Keratinocyte (primary cell): ENCODE measurements around the gene WDR7. TPM values are rescaled to one million over a fixed set of nuclear protein-coding genes. Genes with fewer than 3 reads are reported as not detected.

Experiments
- DNase-seq: peaks from one replicate; pipeline ENCODE4 v3.0.0-alpha.2; 2011; ENCODE audit warnings: low read depth, missing footprints, low spot score
- FAIRE-seq: peaks from 2 replicates; lab custom pipeline; 2011; peaks lifted over from hg19 to GRCh38; lab: Jason Lieb, UNC
- H2AFZ ChIP-seq: 2 replicates; pipeline ENCODE4 v1.6.0; 2012; ENCODE audit warnings: low read length, control low read depth, inconsistent platforms; ENCODE audit not compliant: control insufficient read depth
- H3K27ac ChIP-seq: 2 replicates; pipeline ENCODE4 v1.5.1; 2011; ENCODE audit warnings: low read length; ENCODE audit not compliant: control insufficient read depth, insufficient read depth
- H3K27me3 ChIP-seq: 3 replicates; pipeline ENCODE4 v1.6.0; 2011; ENCODE audit warnings: low read length; ENCODE audit not compliant: control insufficient read depth, insufficient read depth; ENCODE audit errors: extremely low read depth
- H3K36me3 ChIP-seq, 2 experiments: 2 replicates in 1 of 2; 3 replicates in 1 of 2; pipeline ENCODE4 v1.5.1; 2011; ENCODE audit warnings: low read length in 2 of 2, mild to moderate bottlenecking in 1 of 2; ENCODE audit not compliant: control insufficient read depth in 2 of 2, insufficient read depth in 2 of 2; ENCODE audit errors: extremely low read depth in 1 of 2
- H3K4me1 ChIP-seq: 3 replicates; pipeline ENCODE4 v1.5.1; 2011; ENCODE audit warnings: low read length; ENCODE audit not compliant: control insufficient read depth, insufficient read depth; ENCODE audit errors: extremely low read depth
- H3K4me2 ChIP-seq: 3 replicates; pipeline ENCODE4 v1.6.0; 2011; ENCODE audit warnings: low read depth, low read length; ENCODE audit not compliant: control insufficient read depth, insufficient read depth; ENCODE audit errors: extremely low read depth
- H3K4me3 ChIP-seq, 3 experiments: fragments of 200-600 bp in 1 of 3; sonication (generic) in 1 of 3; 2 replicates in 2 of 3; 3 replicates in 1 of 3; pipeline ENCODE4 v1.5.1; 2011 to 2016; ENCODE audit warnings: low read length in 3 of 3, mild to moderate bottlenecking in 3 of 3, control low read depth in 2 of 3, inconsistent platforms in 1 of 3, low read depth in 1 of 3, mixed read lengths in 1 of 3, mixed run types in 1 of 3, moderate library complexity in 1 of 3; ENCODE audit not compliant: control insufficient read depth in 2 of 3, insufficient read depth in 2 of 3; ENCODE audit errors: extremely low read depth in 1 of 3
- H3K79me2 ChIP-seq: 2 replicates; pipeline ENCODE4 v1.6.0; 2012; ENCODE audit warnings: low read length; ENCODE audit not compliant: control insufficient read depth, insufficient read depth
- H3K9ac ChIP-seq: 3 replicates; pipeline ENCODE4 v1.6.0; 2011; ENCODE audit warnings: low read length; ENCODE audit not compliant: control insufficient read depth, insufficient read depth; ENCODE audit errors: extremely low read depth
- H3K9me1 ChIP-seq: 3 replicates; pipeline ENCODE4 v1.6.0; 2011; ENCODE audit warnings: low read length; ENCODE audit not compliant: control insufficient read depth, insufficient read depth; ENCODE audit errors: extremely low read depth
- H3K9me3 ChIP-seq: 2 replicates; pipeline ENCODE4 v1.5.1; 2012; ENCODE audit warnings: low read depth, low read length; ENCODE audit not compliant: control insufficient read depth
- H4K20me1 ChIP-seq: 3 replicates; pipeline ENCODE4 v1.6.0; 2011; ENCODE audit warnings: low read length; ENCODE audit not compliant: control insufficient read depth, insufficient read depth; ENCODE audit errors: extremely low read depth
- CTCF ChIP-seq, 3 experiments: IDR thresholded peaks in 1 of 3; conservative IDR thresholded peaks in 1 of 3; optimal IDR thresholded peaks in 1 of 3; 2 replicates in 2 of 3; 3 replicates in 1 of 3; pipeline versions ENCODE3 to v1.5.1; 2011; ENCODE audit warnings: low read length in 3 of 3, mild to moderate bottlenecking in 3 of 3, moderate library complexity in 2 of 3, control low read depth in 1 of 3, inconsistent platforms in 1 of 3; ENCODE audit not compliant: insufficient read depth in 2 of 3; ENCODE audit errors: extremely low read depth in 1 of 3
- EZH2 ChIP-seq: IDR thresholded peaks from one replicate; pipeline ENCODE4 v1.6.1; 2012; ENCODE audit warnings: inconsistent platforms, mild to moderate bottlenecking, low read length, moderate library complexity
- dilution Hi-C: fragments of 300-500 bp; cut with MboI; formaldehyde crosslinking; loops from one replicate; pipeline ENCODE4 v1.7.0; 2020; ENCODE audit warnings: low sequenced_read_pairs; ENCODE audit not compliant: extremely low pct_ligation_motif_present
- polyA plus RNA-seq, 5 experiments: library from polyadenylated mRNA; depleted of rRNA in 3 of 5; stranded (reverse) in 3 of 5; stranded (forward) in 1 of 5; unstranded in 1 of 5; fragments of >200 nt; gene quantifications; 1 replicate in 1 of 5; 2 replicates in 3 of 5; 3 replicates in 1 of 5; pipeline versions ENCODE4 v1.2.1 to v1.2.3, GENCODE V29; 2011 to 2012; ENCODE audit warnings: missing spikeins in 2 of 5, low read depth in 1 of 5, low replicate concordance in 1 of 5

The WDR7 gene
- polyA plus RNA-seq, 1 donor (not counting 4 experiments of a cell fraction or from before 2014, with no cell fraction given), result 6.9 TPM

GRCh38 chr18:56647071-56647470 lies 4.1 kb upstream of the WDR7 start:
- Histone ChIP-seq H3K4me2 (no peak overlapping the region), H3K9me1 (no peaks in the 10 kb centered on the region), H2AFZ (no peak overlapping the region), H3K9ac (no peak overlapping the region), H3K27me3 (no peaks in the 10 kb centered on the region), H3K79me2 (peaks cover 7% of the 10 kb centered on the region), H3K4me3 (no peak overlapping the region), H3K9me3 (no peaks in the 10 kb centered on the region), H4K20me1 (no peaks in the 10 kb centered on the region), H3K36me3 (no peaks in the 10 kb centered on the region), H3K27ac (no peak overlapping the region), H3K4me1 (peaks cover 10% of the 10 kb centered on the region)
- dilution Hi-C loops, result no loop called here
- FAIRE-seq (no peak), DNase-seq (no peak)
- TF ChIP-seq EZH2 (no peak), CTCF (optimal IDR thresholded peaks at IDR 0.05 in 1 of 3, IDR thresholded peaks at IDR 0.05 in 1 of 3, conservative IDR thresholded peaks at IDR 0.05 in 1 of 3; ENCODE audit: extremely low read depth in 1 of 3, insufficient read depth in 2 of 3, low read length in 3 of 3) (no peak)

- Histone ChIP-seq H3K9ac (no peak overlapping the region), H3K27me3 (no peaks in the 10 kb centered on the region), H3K4me3 (no peak overlapping the region), H4K20me1 (no peaks in the 10 kb centered on the region), H3K9me1 (no peaks in the 10 kb centered on the region), H2AFZ (no peak overlapping the region), H3K4me2 (no peak overlapping the region), H3K36me3 (no peaks in the 10 kb centered on the region), H3K9me3 (no peaks in the 10 kb centered on the region), H3K79me2 (peaks cover 12% of the 10 kb centered on the region), H3K4me1 (peaks cover 11% of the 10 kb centered on the region), H3K27ac (no peak overlapping the region)
- FAIRE-seq (no peak), DNase-seq (no peak)
- TF ChIP-seq EZH2 (no peak), CTCF (optimal IDR thresholded peaks at IDR 0.05 in 1 of 3, IDR thresholded peaks at IDR 0.05 in 1 of 3, conservative IDR thresholded peaks at IDR 0.05 in 1 of 3; ENCODE audit: extremely low read depth in 1 of 3, insufficient read depth in 2 of 3, low read length in 3 of 3) (no peak)
- dilution Hi-C loops, result no loop called here
Measured at GRCh38 chr18:56647951-56648893, 2.9 kb upstream of the WDR7 start.
